NCI-H2196 treated with DMSO at 0.1 percent for 48 hours (cell line): Measurements from ENCODE around the gene MROH2A.

ENCODE experiments used
- DNase-seq: peaks from one replicate; lab custom pipeline; 2025; ENCODE audit not compliant: unreplicated experiment; lab: John Stamatoyannopoulos, UW

MROH2A gene

DNA sequence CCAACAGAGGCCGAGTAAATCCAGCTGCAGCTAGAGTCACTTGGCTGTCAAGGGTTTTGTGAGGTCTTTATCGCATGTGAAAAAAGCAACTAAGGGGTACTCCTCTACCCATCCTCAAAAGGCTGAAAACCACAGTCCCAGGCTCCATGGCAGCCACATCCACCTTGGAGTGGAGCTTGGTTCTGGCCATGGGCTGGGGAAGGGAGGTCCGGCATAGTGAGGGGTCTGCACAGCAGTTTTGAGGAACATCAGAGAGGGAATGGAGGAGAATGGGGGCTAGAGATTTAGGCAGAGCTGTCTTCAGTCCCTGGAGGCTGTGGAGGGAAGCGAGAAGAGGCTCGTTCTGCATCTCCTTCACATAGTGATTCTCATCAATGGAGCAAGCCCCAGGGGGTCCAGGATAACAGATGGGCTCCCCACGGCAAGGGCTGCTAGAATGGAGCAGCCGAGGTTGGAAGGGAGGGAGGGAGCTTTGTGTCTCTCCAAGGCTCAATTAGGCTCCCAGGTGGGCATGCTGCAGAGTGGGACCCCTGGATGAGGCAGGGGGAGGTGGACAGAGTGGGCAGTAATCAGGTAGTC is 21.0 kb downstream of the MROH2A start:
- no peak for DNase-seq

DNA sequence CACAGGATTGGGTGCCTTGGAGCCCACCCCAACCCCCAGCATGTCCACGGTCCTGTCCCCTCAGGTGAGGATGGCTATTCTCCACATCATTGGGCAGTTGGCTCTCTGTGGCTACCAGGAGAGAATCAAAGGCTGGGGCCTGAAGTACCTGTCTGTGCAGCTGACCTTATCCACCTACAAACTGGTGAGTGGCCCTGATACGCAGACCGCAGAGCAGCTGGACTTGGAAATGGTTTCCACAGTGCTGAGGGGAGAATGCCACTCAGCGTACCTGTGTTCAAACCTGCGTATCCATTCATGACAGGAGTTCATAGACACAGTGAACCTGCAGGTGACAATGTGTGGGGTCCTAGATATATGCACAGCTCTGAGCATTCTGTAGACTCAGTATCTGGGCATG is 21.6 kb downstream of the MROH2A start:
- DNase-seq = no peak

DNA sequence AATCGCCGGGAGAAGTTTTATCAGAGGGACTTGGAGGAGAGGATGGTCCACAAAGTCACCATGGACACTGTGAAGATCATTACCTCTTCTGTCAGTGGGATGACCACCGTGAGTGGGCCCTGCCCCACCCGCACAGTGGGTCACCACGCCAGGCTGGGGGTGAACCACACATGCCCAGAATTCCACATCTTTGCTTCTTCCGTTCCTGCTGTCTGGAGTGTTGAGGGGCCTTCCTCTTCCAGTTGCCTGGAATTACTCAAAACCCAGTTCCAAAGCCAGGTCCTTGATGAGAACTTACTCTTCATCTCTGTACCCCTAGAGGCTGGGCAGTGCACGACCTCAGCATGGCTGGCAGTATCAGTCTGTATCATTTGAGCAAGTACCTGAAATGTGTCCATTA is 22.1 kb downstream of the MROH2A start:
- no peak for DNase-seq

DNA sequence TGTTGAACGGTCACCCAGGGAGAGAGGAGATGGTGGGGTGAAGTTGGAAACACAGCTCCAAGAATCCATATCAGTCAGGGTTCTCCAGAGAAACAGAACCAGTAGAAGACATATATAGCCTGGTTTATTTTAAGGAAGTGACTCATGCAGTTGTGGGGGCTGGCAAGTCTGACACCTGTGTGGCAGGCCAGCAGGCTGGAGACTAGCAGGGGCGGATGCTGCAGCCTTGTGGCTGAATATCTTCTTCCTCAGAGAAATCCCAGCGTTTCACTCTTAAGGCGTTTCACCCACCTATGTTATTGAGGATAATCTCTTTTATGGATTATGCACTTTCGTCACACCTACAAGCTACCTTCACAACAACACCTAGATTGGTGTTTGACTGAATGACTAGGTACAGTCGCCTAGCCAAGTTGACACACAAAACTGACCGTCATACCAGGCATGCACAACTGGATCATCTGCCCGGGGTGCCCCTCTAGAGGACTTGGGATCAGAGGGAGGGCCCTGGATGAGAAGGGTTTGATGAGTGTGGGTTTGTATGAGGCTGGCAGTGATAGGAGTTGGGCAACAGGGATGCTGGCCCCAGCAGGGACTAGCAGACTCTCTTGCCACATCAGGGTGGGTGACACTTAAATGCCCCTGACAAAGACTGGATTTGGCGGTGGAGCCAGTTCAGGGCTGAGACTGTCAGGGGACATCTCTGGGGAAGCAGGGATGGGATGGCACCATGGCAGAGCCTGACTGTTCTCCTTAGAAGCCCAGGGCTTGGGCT is 23.4 kb downstream of the MROH2A start:
- no peak for DNase-seq

DNA sequence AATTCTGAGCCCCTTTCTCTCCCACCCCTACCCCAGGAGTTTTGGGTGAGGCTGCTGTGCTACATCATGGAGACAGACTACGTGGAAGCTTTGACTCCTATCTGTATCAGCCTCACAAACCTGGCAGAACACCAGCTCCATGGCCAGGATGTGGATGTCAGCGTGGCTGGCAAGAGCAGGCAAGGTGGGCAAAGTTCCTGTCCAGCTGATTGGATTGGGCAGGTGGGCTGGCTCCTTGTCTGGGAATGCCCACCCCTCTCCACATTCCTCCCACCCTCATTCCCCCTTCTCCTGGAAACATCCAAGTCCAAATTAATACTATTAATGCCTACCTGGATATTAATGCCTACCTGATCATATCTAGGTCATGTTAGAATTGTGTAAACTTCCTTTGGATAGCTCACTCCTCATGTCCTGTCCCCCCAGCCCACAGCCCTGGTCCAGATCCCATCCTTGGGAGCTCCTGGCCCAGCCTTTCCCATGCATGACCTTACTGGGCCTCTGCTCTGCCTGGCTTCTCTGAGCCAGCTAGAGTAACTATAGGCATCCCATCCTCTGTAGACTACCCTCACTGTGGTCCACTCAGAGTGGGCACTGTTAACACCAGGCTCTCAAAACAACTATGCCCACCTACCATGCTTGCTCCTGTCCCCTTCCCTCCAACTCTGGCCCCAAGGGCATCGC is 24.1 kb downstream of the MROH2A start:
- no peak for DNase-seq

DNA sequence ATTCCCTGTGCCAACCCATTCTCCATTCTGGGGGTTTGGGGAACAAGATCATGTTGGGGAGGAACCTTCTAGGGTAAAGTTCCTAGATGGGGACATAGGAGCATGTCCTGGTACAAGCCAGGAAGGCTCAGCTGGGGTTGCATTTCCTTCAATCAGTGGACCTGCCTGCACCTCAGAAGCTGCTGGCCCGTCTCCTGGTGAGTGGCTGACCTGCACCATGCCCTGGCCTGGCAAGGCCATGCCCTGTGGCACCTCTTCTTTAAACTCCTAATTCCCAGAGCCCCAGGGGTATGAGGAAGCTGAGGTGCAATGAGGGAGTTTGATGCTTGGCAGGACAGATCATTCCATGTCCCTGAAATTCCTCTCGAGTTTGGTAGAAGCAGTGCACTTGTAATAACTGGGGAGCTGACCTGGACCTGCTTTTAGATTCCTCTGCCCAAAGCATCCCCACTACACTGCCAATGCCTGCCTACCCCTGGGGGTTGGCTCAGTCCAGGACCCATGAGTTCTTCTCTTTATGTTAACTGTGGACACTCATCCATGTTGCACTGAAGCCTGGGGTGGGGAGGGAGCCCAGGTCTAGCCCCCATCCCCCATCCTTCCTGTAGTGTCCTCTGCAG is 25.3 kb downstream of the MROH2A start:
- DNase-seq = no peak

DNA sequence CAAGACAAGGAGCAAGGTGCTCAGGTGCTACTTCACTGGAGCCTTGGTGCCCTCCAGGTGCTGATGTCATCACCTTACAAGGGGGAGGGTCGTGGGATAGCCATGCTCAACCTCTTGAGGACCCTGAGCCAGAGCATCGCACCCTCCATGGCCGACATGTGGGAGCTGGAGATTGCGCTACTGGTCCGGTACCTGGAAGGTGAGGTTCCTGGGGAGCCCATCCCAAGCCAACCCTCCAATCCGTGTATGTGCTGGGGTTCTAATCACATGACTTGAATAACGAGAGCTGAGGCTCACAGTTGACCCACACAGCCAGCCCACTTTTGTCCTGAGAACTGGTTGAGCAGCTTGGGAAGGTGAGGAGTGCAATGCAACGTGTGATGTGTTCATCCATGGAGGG is 25.9 kb downstream of the MROH2A start:
- no peak for DNase-seq

DNA sequence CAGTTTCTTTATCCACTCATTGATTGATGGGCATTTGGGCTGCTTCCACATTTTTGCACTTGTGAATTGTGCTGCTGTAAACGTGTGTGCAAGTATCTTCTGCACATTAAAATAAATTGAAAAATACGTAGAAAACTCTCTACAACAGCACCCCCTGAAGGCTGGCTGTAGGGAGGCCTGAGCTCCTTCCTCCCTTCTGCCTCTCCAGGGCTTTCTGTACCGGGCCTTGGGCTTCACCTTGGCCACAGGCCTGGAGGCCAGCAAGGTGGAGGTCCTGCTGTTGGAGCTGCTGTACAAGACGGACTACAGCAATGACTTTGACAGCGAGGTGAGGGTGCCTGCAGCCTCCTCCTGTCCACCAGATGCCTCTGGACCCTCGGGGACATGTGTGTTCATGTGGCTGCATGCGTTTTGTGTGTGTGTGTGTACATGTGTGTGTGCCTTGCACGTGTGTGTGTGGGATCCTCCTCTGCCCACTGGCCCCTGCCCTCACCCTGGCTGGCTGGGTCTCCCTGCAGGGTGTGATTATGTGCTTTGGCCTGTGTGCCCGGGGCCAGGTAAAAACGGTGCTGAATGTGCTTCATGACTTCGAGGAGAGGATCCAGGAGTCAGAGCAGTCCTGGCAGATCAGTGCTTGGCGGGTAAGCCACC is 29.2 kb downstream of the MROH2A start:
- DNase-seq = no peak

DNA sequence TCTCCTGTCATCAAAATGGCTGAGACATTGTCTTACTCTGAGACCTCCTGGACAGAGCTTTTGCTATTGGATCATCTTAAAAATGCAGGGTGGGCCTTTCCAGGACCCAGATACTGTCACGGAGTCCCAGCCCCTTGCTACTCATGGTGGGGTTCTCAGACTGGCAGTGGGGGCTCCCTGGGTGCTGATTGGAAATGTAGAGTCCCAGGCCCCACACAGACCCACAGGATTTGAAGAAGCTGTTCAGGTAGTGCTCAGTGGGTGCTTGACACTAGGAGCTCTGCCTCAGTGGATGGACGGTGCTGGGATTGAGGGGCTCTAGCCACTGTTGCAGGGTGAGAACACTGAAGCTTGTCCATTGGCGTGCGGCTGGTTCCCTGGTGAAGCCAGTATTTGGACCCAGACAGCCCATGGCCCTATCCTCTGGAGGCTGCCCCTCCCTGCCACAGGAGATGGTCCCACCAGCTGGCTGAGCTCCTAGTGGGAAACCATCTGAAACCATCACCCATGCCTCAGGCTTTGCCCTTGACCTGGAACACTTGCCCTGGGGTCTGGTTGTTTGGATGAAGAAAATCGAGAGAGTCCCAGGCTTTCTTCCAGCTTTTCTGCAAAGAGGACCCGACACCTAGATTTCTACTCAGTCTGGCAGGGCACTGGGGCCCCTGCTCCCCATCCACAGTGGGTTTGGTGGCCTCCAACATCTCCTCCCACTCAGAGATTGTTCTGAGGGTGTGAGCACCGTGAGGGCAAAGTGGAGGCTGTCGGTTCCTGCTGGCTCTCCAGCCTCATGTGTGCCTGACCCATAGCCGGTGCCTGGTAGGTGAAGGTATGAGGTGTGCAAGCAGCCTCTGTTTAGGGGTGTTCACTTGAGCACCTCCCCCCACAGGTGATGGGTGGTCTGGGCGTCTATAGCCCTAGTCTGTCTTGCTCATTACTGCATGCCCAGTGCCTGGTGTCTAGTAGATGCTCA is 30.1 kb downstream of the MROH2A start:
- DNase-seq = no peak

DNA sequence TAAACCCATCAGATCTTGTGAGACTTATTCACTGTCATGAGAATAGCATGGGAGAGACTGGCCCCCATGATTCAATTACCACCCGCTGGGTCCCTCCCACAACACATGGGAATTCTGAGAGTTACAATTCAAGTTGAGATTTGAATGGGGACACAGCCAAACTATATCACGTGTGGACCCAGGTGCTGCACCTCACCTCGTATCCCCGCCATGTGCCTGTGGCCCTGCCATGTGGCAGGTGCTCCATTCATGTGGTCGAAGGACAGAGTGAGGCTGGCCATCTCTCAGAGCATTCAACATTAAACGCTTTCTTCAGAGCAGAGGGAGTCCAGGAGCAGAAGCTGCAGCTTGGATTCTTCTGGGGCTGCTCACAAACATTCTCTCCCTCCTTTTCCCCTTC is 32.3 kb downstream of the MROH2A start:
- DNase-seq = no peak

DNA sequence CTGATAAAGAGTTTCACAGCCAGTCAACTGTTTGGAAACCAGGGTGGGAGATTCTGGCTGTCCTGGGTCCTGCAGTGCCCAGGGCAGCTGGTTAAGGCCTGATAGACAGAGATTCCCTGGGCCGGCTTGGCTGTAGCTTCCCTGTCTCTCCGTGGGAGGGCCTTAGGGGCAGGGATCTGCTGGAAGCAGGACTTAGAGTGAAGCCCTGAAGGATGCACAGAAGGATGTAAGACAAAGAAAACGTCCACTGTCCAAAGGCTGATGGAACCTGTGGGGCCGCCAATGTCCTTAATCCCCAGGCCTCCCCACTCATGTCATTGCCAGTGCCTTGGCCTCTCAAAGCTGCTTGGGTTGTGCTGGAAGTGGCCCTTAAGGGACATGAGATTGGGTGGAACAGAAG is 33.0 kb downstream of the MROH2A start:
- DNase-seq = no peak

DNA sequence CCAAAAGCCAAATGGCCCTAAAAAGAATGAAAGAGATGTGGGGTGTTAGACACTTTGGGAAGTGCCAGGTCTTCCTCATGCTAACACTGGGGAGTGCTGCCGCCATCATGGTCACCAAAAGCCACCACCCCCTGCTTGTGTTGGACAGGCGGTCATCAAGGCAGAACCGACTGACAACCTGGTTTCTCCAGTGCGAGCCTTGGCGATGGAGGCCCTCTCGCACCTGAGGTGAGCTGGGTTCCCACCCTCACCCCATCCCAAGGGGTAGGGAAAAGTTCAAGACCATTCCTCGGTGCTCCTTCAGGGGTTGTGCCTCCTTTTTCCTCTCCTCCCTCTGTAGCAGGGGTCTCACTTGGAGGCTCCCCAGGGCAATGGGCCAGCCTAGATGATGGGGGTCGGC is 33.6 kb downstream of the MROH2A start:
- DNase-seq = no peak

DNA sequence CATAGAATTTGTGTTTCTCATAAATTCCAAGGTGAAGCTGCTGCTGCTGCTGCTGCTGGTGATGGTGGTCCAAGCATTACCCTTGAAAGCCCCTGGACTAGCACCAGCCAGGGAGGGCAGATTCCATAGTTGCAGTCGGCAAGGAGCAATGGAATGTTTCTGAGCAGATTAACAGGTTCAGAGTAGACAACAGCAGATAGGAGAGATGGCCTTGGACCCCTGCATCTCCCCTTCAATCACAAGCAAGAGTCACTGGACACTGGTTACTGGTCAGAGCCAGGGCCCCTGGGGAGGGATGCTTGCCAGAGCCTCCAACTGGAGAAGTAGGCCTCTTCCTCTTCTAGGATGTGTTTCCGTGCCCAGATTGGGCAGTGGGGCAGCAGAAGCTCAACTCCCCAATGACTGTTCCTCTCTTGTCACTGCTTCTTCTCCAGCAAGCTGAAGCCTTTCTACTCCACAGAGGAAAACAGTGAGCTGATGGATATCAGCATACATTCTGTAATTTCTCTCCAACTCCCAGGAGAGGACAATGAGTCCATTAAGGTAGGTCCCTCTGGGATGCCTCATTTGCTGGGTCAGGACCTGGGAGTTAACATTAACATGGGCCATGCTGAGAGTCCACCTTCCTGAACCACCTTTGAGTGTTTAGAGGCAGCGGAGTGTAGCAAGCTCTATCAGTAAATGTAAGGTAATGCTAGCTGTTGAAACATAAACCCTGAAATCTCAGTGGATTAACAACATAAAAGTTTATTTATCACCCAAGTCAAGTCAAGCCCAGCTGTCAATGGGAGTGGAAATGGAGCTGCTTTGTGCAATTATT is 35.3 kb downstream of the MROH2A start:
- DNase-seq = no peak

DNA sequence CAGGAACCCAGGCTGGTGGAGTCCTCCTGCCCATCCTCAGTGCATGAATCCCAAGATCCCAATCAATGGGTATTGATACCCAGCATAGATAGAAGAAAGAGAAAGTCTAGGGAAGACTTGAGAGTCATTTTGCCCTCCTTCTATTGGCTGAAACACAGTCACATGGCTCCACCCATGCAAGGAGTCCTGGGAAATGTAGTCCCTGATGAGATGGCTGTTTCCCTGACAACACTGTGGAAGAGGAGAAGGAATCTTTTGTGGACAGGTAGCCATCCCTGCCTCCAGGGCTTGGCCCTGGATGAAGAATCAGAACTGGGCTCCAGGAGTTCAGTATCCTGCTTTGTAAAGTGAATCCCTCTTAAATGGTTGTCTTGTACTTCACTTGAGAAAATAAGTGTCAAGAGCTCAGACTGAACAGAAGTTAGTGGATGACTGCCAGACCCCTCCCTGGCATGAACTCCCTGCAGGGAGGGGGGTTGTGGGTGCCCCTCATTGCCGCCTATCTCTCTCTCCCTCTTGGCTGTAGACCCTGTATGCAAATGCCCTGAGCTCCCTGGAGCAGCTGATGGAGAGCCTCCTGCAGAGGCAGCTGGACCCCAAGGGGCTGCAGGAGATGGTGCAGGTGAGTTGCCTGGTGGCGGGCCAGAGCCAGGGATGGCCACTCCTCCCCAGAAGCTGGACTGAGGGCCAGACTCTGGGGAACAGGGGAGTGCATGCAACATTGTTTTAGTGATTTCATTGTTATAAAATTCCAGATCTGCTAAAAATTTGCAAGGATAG is 36.1 kb downstream of the MROH2A start:
- no peak for DNase-seq

DNA sequence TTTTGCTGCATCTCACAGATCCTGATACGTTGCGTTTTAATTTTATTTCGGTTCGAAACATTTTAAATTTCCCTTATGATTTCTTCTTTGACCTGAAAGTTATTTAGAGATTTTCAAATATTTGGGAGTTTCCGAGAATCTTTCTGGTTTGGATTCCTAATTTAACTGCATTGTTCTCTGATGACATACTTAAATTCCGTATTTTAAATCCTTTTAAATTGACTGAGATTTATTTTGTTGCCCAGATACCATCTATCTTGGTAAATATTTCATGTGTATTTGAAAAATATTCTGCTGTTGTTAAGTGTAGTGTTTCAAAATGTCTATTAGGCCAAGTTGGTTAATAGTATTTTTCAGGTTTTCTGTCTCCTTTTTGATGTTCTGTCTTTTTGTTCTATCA is 37.7 kb downstream of the MROH2A start:
- DNase-seq = no peak

DNA sequence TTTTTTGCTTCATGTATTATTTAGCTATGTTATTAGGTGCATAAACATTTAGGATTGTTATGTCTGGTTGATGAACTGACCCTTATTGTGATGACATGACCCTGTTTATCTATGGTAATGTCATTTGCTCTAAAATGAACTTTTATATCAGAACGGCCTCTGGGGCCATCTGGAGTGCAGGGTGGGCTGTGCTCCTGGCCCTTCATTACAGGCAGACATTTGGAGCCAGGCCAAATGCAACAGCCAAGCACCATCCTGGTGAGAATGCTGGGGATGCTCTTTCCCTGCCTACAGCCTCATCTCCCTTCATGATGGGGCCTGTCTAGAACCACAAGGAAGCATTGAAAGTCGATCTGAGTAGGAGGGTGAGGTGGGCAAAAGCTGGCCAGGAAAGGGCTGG is 38.2 kb downstream of the MROH2A start:
- DNase-seq = no peak

DNA sequence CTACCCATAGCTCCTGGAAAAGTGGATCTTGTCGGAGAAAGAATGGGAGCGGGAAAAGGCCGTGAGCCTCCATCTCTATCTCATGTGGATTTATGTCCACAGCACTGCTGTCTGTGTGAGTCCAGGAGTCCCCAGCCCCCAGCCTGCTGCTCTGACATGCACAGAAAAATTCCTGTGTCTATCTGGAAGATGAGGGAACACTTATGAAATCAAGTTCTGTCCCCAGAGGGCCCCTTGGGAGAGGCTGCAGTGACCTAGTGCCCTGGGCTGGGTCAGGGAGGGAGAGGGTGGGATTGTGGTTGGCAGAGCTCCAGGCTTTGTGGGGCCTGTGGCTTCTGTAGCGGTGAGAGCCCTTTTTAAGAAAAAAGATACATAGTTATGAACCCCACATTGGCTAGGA is 38.6 kb downstream of the MROH2A start:
- DNase-seq = no peak

DNA sequence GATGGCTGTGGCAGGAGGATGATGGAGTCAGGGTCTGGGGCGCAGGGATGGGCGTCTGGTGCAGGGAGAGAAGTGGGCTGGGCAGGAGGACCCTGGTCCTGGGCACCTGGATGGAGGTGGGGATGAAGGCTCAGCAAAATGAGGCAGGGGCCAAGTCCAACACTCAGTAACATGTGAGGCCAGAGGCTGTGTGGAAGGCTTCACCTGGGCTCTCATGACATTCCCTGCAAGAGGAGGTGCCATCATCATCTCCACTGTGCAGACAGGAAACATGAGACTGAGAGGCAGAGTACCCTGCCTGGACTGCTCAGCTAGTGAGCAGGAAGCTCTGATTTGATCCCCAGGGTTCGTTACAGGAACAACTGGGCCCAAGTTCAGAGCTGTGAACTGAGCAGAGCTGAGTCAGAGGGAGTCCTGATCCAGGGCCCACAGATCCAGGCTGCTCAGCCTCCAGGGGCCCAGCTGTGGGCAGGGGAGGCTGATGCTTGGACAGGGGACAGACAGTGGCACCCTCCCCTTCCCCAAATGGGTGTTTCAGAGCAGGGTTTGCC is 39.3 kb downstream of the MROH2A start:
- DNase-seq = no peak
